CD14-positive monocyte (primary cell): ENCODE measurements around the gene TAL2. TPM values are rescaled to one million over a fixed set of nuclear protein-coding genes. Genes with fewer than 3 reads are reported as not detected.
A peak's percentile ranks its signal among the peaks of the same experiment; 100 is the strongest.

Source experiments
- DNase-seq, 3 donors: peaks; one replicate each; pipeline ENCODE4 v3.0.0-alpha.2; 2011 to 2022
- H2AFZ ChIP-seq: 2 replicates; pipeline ENCODE4 v1.6.0; 2012; ENCODE audit warnings: mild to moderate bottlenecking, low read depth, low read length, inconsistent platforms; ENCODE audit not compliant: insufficient read depth, poor library complexity, severe bottlenecking
- H3K27ac ChIP-seq, 2 donors: 1 replicate in 1 of 2; 2 replicates in 1 of 2; pipeline ENCODE4 v1.5.1; 2012 to 2013; ENCODE audit warnings: low read length in 2 of 2, control low read depth in 1 of 2, inconsistent platforms in 1 of 2, low read depth in 1 of 2, mild to moderate bottlenecking in 1 of 2
- H3K27me3 ChIP-seq, 2 donors: one replicate each; pipeline versions ENCODE4 v1.6.0 to v1.6.1; 2011 to 2013; ENCODE audit warnings: low read length in 2 of 2; ENCODE audit not compliant: control insufficient read depth in 2 of 2, insufficient read depth in 2 of 2
- H3K36me3 ChIP-seq, 2 donors: replicated peaks in 1 of 2; 1 replicate in 1 of 2; 2 replicates in 1 of 2; pipeline versions ENCODE4 v1.5.1 to v1.6.1; 2012 to 2013; ENCODE audit warnings: low read length in 2 of 2, control low read depth in 1 of 2, inconsistent platforms in 1 of 2, mild to moderate bottlenecking in 1 of 2; ENCODE audit not compliant: insufficient read depth in 2 of 2, control insufficient read depth in 1 of 2
- H3K4me1 ChIP-seq, 2 donors: 1 replicate in 1 of 2; 2 replicates in 1 of 2; pipeline versions ENCODE4 v1.5.1 to v1.6.1; 2012 to 2013; ENCODE audit warnings: low read length in 2 of 2, control low read depth in 1 of 2, inconsistent platforms in 1 of 2, mild to moderate bottlenecking in 1 of 2, moderate library complexity in 1 of 2; ENCODE audit not compliant: insufficient read depth in 2 of 2, control insufficient read depth in 1 of 2
- H3K4me2 ChIP-seq: replicated peaks from 2 replicates; pipeline ENCODE3; 2012; ENCODE audit warnings: low read length, moderate library complexity, mild to moderate bottlenecking; ENCODE audit not compliant: poor library complexity, severe bottlenecking; ENCODE audit errors: extremely low read depth
- H3K4me3 ChIP-seq, 3 experiments: fragments of 200-600 bp in 1 of 3; sonication (generic) in 1 of 3; replicated peaks in 1 of 3; 1 replicate in 2 of 3; 2 replicates in 1 of 3; pipeline ENCODE4 v1.5.1; 2011 to 2013; ENCODE audit warnings: low read length in 3 of 3, mild to moderate bottlenecking in 3 of 3, control low read depth in 2 of 3, low read depth in 2 of 3, inconsistent platforms in 1 of 3, moderate library complexity in 1 of 3
- H3K79me2 ChIP-seq: 2 replicates; pipeline ENCODE4 v1.6.0; 2012; ENCODE audit warnings: mild to moderate bottlenecking, control low read depth, inconsistent platforms, low read length, moderate library complexity; ENCODE audit not compliant: insufficient read depth
- H3K9ac ChIP-seq: 2 replicates; pipeline ENCODE4 v1.6.0; 2017; ENCODE audit warnings: low read length, mild to moderate bottlenecking; ENCODE audit not compliant: insufficient read depth, poor library complexity, severe bottlenecking
- H3K9me3 ChIP-seq, 2 donors: replicated peaks in 1 of 2; 1 replicate in 1 of 2; 2 replicates in 1 of 2; pipeline versions ENCODE4 v1.5.1 to v1.6.1; 2012 to 2013; ENCODE audit warnings: low read length in 2 of 2, control low read depth in 1 of 2; ENCODE audit not compliant: control insufficient read depth in 1 of 2, insufficient read depth in 1 of 2
- H4K20me1 ChIP-seq: 2 replicates; pipeline ENCODE4 v1.6.0; 2012; ENCODE audit warnings: mild to moderate bottlenecking, low read length, control low read depth, moderate library complexity; ENCODE audit not compliant: insufficient read depth
- H3K27ac Mint-ChIP-seq, 7 donors: one replicate each; pipeline ENCODE4 v1.8.0; 2020; ENCODE audit warnings: mild to moderate bottlenecking in 7 of 7, mixed read lengths in 7 of 7, moderate library complexity in 6 of 7, inconsistent platforms in 2 of 7
- H3K27me3 Mint-ChIP-seq, 3 donors: one replicate each; pipeline ENCODE4 v1.8.0; 2021 to 2022; ENCODE audit warnings: low read depth in 3 of 3, mild to moderate bottlenecking in 3 of 3, mixed read lengths in 3 of 3, moderate library complexity in 3 of 3, inconsistent platforms in 1 of 3
- H3K36me3 Mint-ChIP-seq, 2 donors: one replicate each; pipeline ENCODE4 v1.8.0; 2020; ENCODE audit warnings: mixed read lengths in 2 of 2, inconsistent platforms in 1 of 2, mild to moderate bottlenecking in 1 of 2
- H3K4me1 Mint-ChIP-seq: one replicate; pipeline ENCODE4 v1.8.0; 2020; ENCODE audit warnings: mild to moderate bottlenecking, mixed read lengths
- H3K4me3 Mint-ChIP-seq, 2 donors: one replicate each; pipeline ENCODE4 v1.8.0; 2020; ENCODE audit warnings: mild to moderate bottlenecking in 2 of 2, mixed read lengths in 2 of 2, moderate library complexity in 1 of 2
- H3K9me3 Mint-ChIP-seq, 7 donors: one replicate each; pipeline ENCODE4 v1.8.0; 2020 to 2022; ENCODE audit warnings: mixed read lengths in 7 of 7, mild to moderate bottlenecking in 6 of 7, moderate library complexity in 6 of 7, inconsistent platforms in 2 of 7
- WGBS: methylation state at CpG from one replicate; pipeline ENCODE4 v1.1.5; 2013; ENCODE audit warnings: missing lambda C conversion rate; ENCODE audit not compliant: insufficient coverage; 5-methylcytosine and 5-hydroxymethylcytosine counted together
- intact Hi-C, 2 donors: fragments of 100-400 bp; cut with micrococcal nuclease; formaldehyde crosslinking; loops; one replicate each; pipeline versions ENCODE4 v1.15.0 to v1.15.1; 2023
- polyA plus RNA-seq, 3 donors: library from polyadenylated mRNA; depleted of rRNA in 1 of 3; unstranded in 2 of 3; stranded (reverse) in 1 of 3; fragments of 300-500 nt in 2 of 3; fragments of >200 nt in 1 of 3; fragmentation: Illumina TruSeq in 2 of 3; gene quantifications; 1 replicate in 2 of 3; 2 replicates in 1 of 3; pipeline ENCODE4 v1.2.3, GENCODE V29; 2012 to 2021
- TF ChIP-seq, protein P1 (sequence below): fragments of 200-600 bp; IDR thresholded peaks from one replicate; pipeline ENCODE4 v1.8.0; 2022; ENCODE audit warnings: antibody characterized with exemption, mild to moderate bottlenecking

Gene TAL2
- polyA plus RNA-seq, 3 donors: not detected

DNA sequence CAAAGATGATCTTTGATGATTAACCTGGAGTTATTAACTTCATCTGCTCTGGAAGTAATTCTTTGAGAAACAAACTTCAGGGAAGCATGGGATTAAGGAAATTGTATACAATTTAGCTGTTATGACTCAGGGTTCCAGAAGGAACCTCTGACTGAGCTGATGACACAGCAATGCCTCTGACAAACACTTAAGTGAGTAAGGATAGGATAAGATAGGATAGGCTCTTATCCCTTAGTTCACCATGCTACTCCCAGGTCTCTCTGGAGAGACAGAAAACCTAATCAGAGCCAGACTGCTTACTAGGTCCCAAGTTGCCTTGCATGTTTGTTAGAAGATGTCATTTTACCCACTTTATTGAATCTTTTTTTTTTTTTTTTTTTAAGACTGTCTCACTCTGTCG lies 19.5 kb downstream of the TAL2 start:
- intact Hi-C loops: no loop called here

GRCh38 chr9:105683688-105684275 lies 21.5 kb downstream of the TAL2 start:
- Histone ChIP-seq H3K4me2 (no peak overlapping the region), H3K27me3 (no peaks in the 10 kb centered on the region), H3K9ac (no peak overlapping the region), H3K4me1 (no peaks in the 10 kb centered on the region), H3K79me2 (no peaks in the 10 kb centered on the region), H3K4me3 (no peak overlapping the region), H3K9me3 (no peaks in the 10 kb centered on the region), H3K27ac (no peak overlapping the region), H4K20me1 (no peaks in the 10 kb centered on the region), H2AFZ (peak overlapping the region; percentile 11), H3K36me3 (no peaks in the 10 kb centered on the region)
- Mint-ChIP-seq H3K27me3 (peaks cover 0 to 3% (median 0%) of the 10 kb centered on the region in 3 donors), H3K9me3 (no peaks in the 10 kb centered on the region), H3K27ac (no peak overlapping the region), H3K4me1 (no peaks in the 10 kb centered on the region), H3K36me3 (no peaks in the 10 kb centered on the region), H3K4me3 (no peak overlapping the region)
- no peak for DNase-seq
- intact Hi-C loops: no loop called here
- TF ChIP-seq, protein P1, sequence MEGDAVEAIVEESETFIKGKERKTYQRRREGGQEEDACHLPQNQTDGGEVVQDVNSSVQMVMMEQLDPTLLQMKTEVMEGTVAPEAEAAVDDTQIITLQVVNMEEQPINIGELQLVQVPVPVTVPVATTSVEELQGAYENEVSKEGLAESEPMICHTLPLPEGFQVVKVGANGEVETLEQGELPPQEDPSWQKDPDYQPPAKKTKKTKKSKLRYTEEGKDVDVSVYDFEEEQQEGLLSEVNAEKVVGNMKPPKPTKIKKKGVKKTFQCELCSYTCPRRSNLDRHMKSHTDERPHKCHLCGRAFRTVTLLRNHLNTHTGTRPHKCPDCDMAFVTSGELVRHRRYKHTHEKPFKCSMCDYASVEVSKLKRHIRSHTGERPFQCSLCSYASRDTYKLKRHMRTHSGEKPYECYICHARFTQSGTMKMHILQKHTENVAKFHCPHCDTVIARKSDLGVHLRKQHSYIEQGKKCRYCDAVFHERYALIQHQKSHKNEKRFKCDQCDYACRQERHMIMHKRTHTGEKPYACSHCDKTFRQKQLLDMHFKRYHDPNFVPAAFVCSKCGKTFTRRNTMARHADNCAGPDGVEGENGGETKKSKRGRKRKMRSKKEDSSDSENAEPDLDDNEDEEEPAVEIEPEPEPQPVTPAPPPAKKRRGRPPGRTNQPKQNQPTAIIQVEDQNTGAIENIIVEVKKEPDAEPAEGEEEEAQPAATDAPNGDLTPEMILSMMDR: no peak
- WGBS: no CpG with 5 or more reads among the region's 1 CpG

More for the DNA sequence above, 19.5 kb downstream of the TAL2 start:
- no peak overlapping the region for H3K4me3 ChIP-seq
- TF ChIP-seq, protein P1: no peak
- peaks cover 0 to 4% (median 0%) of the 10 kb centered on the region in 3 donors for H3K27me3 Mint-ChIP-seq
- H3K4me3 Mint-ChIP-seq: no peak overlapping the region
- no peak overlapping the region for H3K9ac ChIP-seq
- H3K27ac Mint-ChIP-seq: no peak overlapping the region
- no peaks in the 10 kb centered on the region for H3K4me1 Mint-ChIP-seq
- no peak overlapping the region for H3K4me2 ChIP-seq
- H3K36me3 Mint-ChIP-seq: no peaks in the 10 kb centered on the region
- no peaks in the 10 kb centered on the region for H3K27me3 ChIP-seq
- no peaks in the 10 kb centered on the region for H3K9me3 ChIP-seq
- H3K4me1 ChIP-seq: no peaks in the 10 kb centered on the region
- no peaks in the 10 kb centered on the region for H3K79me2 ChIP-seq
- no peaks in the 10 kb centered on the region for H4K20me1 ChIP-seq
- no peak overlapping the region for H3K27ac ChIP-seq
- no peak overlapping the region for H2AFZ ChIP-seq
- H3K9me3 Mint-ChIP-seq: no peaks in the 10 kb centered on the region
- no peak for DNase-seq
- WGBS: no CpG with 5 or more reads among the region's 1 CpG
- no peaks in the 10 kb centered on the region for H3K36me3 ChIP-seq
